ENCODE results near the gene LSMEM2.

Gene LSMEM2

GRCh38 chr3:50323092-50323600, 44.3 kb downstream of the LSMEM2 start:
- Mint-ChIP-seq H3K9me3 (no peaks in the 10 kb centered on the region), H3K27ac (no peak overlapping the region), H3K4me3 (peak overlapping the region; percentile 84), H3K36me3 (ENCODE audit: low read depth) (peaks cover 16% of the 10 kb centered on the region), H3K27me3 (ENCODE audit: low read depth, poor library complexity) (peaks cover 9% of the 10 kb centered on the region), H3K4me1 (peaks cover 54% of the 10 kb centered on the region)
- no peak for DNase-seq
- TF ChIP-seq, protein P1, sequence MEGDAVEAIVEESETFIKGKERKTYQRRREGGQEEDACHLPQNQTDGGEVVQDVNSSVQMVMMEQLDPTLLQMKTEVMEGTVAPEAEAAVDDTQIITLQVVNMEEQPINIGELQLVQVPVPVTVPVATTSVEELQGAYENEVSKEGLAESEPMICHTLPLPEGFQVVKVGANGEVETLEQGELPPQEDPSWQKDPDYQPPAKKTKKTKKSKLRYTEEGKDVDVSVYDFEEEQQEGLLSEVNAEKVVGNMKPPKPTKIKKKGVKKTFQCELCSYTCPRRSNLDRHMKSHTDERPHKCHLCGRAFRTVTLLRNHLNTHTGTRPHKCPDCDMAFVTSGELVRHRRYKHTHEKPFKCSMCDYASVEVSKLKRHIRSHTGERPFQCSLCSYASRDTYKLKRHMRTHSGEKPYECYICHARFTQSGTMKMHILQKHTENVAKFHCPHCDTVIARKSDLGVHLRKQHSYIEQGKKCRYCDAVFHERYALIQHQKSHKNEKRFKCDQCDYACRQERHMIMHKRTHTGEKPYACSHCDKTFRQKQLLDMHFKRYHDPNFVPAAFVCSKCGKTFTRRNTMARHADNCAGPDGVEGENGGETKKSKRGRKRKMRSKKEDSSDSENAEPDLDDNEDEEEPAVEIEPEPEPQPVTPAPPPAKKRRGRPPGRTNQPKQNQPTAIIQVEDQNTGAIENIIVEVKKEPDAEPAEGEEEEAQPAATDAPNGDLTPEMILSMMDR (IDR thresholded peaks at IDR 0.05), result no peak

GRCh38 chr3:50323614-50324199, 44.8 kb downstream of the LSMEM2 start:
- Mint-ChIP-seq H3K27ac (no peak overlapping the region), H3K9me3 (no peaks in the 10 kb centered on the region), H3K36me3 (ENCODE audit: low read depth) (peaks cover 12% of the 10 kb centered on the region), H3K4me3 (no peak overlapping the region), H3K4me1 (peaks cover 54% of the 10 kb centered on the region), H3K27me3 (ENCODE audit: low read depth, poor library complexity) (peaks cover 9% of the 10 kb centered on the region)
- TF ChIP-seq, protein P1 (IDR thresholded peaks at IDR 0.05), result no peak
- DNase-seq, result no peak

- Mint-ChIP-seq H3K4me1 (peaks cover 46% of the 10 kb centered on the region), H3K4me3 (peak overlapping the region; percentile 34), H3K9me3 (no peaks in the 10 kb centered on the region), H3K27ac (no peak overlapping the region), H3K27me3 (ENCODE audit: low read depth, poor library complexity) (peaks cover 9% of the 10 kb centered on the region), H3K36me3 (ENCODE audit: low read depth) (peaks cover 3% of the 10 kb centered on the region)
- TF ChIP-seq, protein P1 (IDR thresholded peaks at IDR 0.05), result peak; percentile 87
- peak; percentile 85 for DNase-seq
Observed at GRCh38 chr3:50324351-50325112, 45.6 kb downstream of the LSMEM2 start.

DNA sequence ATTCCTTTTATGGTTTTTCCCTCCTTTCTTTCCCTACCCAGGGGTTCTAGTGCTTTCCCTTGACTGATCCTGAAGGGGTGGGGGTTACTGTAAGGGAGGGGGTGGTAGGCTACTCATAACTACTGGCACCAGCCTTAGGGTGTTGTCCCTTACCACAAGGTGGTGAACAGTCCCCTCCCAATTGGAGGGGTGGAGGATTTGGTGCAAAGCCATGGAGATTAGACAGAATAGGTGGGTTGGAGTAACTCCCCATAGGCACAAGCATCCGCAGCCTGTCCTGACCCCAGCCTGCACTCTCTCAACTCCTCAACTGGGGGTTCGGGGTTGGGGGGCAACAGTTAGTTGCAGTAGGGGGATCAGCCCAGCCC, 46.2 kb downstream of the LSMEM2 start:
- H3K4me3 Mint-ChIP-seq, result no peak overlapping the region
- no peaks in the 10 kb centered on the region for H3K9me3 Mint-ChIP-seq
- TF ChIP-seq, protein P1 (IDR thresholded peaks at IDR 0.05), result no peak

GRCh38 chr3:50325497-50326181, 46.8 kb downstream of the LSMEM2 start:
- Mint-ChIP-seq H3K27ac (no peak overlapping the region), H3K36me3 (ENCODE audit: low read depth) (peaks cover 5% of the 10 kb centered on the region), H3K4me3 (peak overlapping the region; percentile 94), H3K4me1 (peaks cover 35% of the 10 kb centered on the region), H3K27me3 (ENCODE audit: low read depth, poor library complexity) (peaks cover 8% of the 10 kb centered on the region), H3K9me3 (no peaks in the 10 kb centered on the region)
- no peak for DNase-seq
- TF ChIP-seq, protein P1 (IDR thresholded peaks at IDR 0.05), result no peak

More for the DNA sequence above, 46.2 kb downstream of the LSMEM2 start:
- H3K27ac Mint-ChIP-seq, result no peak overlapping the region
- DNase-seq, result no peak
- no peaks in the 10 kb centered on the region for H3K36me3 Mint-ChIP-seq (ENCODE audit: low read depth)
- H3K27me3 Mint-ChIP-seq (ENCODE audit: low read depth, poor library complexity), result peaks cover 9% of the 10 kb centered on the region
- peaks cover 40% of the 10 kb centered on the region for H3K4me1 Mint-ChIP-seq
